Fibroblast of lung (primary cell): Measurements from ENCODE around the gene TMEM115. TPM values are rescaled to one million over a fixed set of nuclear protein-coding genes. Genes with fewer than 3 reads are reported as not detected.

Source experiments
- DNase-seq, 2 donors: peaks; one replicate each; pipeline versions ENCODE4 v3.0.0 to v3.0.0-alpha.2; 2010; ENCODE audit warnings: low read depth in 2 of 2
- H2AFZ ChIP-seq: 2 replicates; pipeline ENCODE4 v1.5.1; 2012; ENCODE audit warnings: low read length, control low read depth, inconsistent platforms
- H3K27ac ChIP-seq: 2 replicates; pipeline ENCODE4 v1.5.1; 2011; ENCODE audit warnings: low read length, control low read depth; ENCODE audit not compliant: insufficient read depth
- H3K27me3 ChIP-seq: 2 replicates; pipeline ENCODE4 v1.5.1; 2011; ENCODE audit warnings: mild to moderate bottlenecking, low read length; ENCODE audit not compliant: control insufficient read depth, insufficient read depth
- H3K36me3 ChIP-seq: 2 replicates; pipeline ENCODE4 v1.5.1; 2011; ENCODE audit warnings: low read length; ENCODE audit not compliant: control insufficient read depth, insufficient read depth
- H3K4me1 ChIP-seq: 2 replicates; pipeline ENCODE4 v1.5.1; 2011; ENCODE audit warnings: low read length; ENCODE audit not compliant: control insufficient read depth, insufficient read depth; ENCODE audit errors: extremely low read depth
- H3K4me2 ChIP-seq: 2 replicates; pipeline ENCODE4 v1.5.1; 2011; ENCODE audit warnings: low read length, control low read depth; ENCODE audit not compliant: insufficient read depth; ENCODE audit errors: extremely low read depth
- H3K4me3 ChIP-seq, 4 experiments: fragments of 200-600 bp in 1 of 4; sonication (generic) in 1 of 4; replicated peaks in 1 of 4; 2 replicates each; pipeline ENCODE4 v1.5.1; 2011 to 2016; ENCODE audit warnings: low read length in 4 of 4, low read depth in 3 of 4, mild to moderate bottlenecking in 3 of 4, control low read depth in 2 of 4, inconsistent platforms in 1 of 4, mixed read lengths in 1 of 4; ENCODE audit not compliant: insufficient read depth in 1 of 4; ENCODE audit errors: control extremely low read depth in 1 of 4
- H3K79me2 ChIP-seq: 2 replicates; pipeline ENCODE4 v1.5.1; 2012; ENCODE audit warnings: mild to moderate bottlenecking, low read length, inconsistent platforms; ENCODE audit not compliant: control insufficient read depth, insufficient read depth
- H3K9ac ChIP-seq: 2 replicates; pipeline ENCODE4 v1.5.1; 2011; ENCODE audit warnings: mild to moderate bottlenecking, low read length, control low read depth; ENCODE audit not compliant: insufficient read depth
- H3K9me3 ChIP-seq: 2 replicates; pipeline ENCODE4 v1.5.1; 2012; ENCODE audit warnings: low read depth, low read length; ENCODE audit not compliant: control insufficient read depth, insufficient read depth
- H4K20me1 ChIP-seq: 2 replicates; pipeline ENCODE4 v1.5.1; 2011; ENCODE audit warnings: low read length; ENCODE audit not compliant: control insufficient read depth, insufficient read depth; ENCODE audit errors: extremely low read depth
- EZH2 ChIP-seq: IDR thresholded peaks from 2 replicates; pipeline ENCODE4 v1.5.1; 2012; ENCODE audit warnings: low read length, control low read depth, mild to moderate bottlenecking; ENCODE audit errors: missing control alignments
- polyA plus RNA-seq, 2 donors: library from polyadenylated mRNA; depleted of rRNA in 1 of 2; stranded (reverse) in 1 of 2; unstranded in 1 of 2; fragments of >200 nt; gene quantifications; 2 replicates each; pipeline ENCODE4 v1.2.1, GENCODE V29; 2011 to 2012; ENCODE audit warnings: missing spikeins in 1 of 2
- total RNA-seq: library from RNA; depleted of rRNA; stranded (reverse); fragments of >200 nt; gene quantifications from 2 replicates; pipeline ENCODE4 v1.2.1, GENCODE V29; 2014
- TF ChIP-seq, protein P1 (sequence below), 2 donors: IDR thresholded peaks in 1 of 2; conservative IDR thresholded peaks in 1 of 2; 1 replicate in 1 of 2; 2 replicates in 1 of 2; pipeline ENCODE4 v1.5.1; 2011 to 2012; ENCODE audit warnings: low read length in 2 of 2, control low read depth in 1 of 2, inconsistent platforms in 1 of 2, low read depth in 1 of 2, mild to moderate bottlenecking in 1 of 2

The TMEM115 gene
- total and polyA plus RNA-seq, 2 donors (not counting 1 experiment from before 2014, with no cell fraction given), result 28.2 to 44.8 TPM

DNA sequence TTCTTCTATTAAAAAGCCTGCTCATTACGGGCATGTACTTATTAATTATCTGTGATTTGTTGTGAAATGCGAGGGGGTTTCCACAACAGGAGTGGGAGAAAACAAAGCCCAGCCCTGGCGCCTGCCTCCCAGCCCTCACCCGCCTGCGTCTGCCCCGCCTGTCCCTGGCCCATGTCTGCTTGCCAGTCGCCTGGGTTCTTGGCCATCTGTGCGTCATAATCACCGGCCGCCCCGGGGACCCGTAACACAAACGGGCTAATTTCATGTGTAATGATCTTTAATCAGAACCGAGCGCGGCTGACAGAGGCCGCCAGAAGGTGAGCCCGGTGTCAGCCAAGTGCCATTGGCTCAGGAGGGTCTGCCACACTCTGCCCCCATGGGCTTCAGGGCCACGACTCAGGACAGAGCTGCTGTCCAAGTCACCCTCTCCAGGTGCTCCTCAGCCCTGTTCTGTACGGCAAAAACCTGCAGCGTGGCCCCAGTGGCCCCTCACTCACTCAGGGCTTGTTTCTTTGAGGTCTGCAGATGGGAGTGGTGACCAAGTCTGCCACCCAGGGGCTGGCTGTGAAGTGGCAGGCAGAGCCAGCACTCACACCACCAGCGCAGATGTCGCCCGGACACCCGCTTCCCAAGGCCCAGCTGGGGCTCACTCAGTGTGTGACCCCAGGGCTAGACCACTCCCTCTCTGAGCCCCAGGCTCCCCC, 28.8 kb upstream of the TMEM115 start:
- DNase-seq, result no peak
- no peaks in the 10 kb centered on the region for H3K4me1 ChIP-seq
- no peak overlapping the region for H3K4me2 ChIP-seq
- H3K9me3 ChIP-seq, result no peaks in the 10 kb centered on the region
- H3K4me3 ChIP-seq, result no peak overlapping the region
- TF ChIP-seq EZH2, result no peak
- TF ChIP-seq, protein P1, sequence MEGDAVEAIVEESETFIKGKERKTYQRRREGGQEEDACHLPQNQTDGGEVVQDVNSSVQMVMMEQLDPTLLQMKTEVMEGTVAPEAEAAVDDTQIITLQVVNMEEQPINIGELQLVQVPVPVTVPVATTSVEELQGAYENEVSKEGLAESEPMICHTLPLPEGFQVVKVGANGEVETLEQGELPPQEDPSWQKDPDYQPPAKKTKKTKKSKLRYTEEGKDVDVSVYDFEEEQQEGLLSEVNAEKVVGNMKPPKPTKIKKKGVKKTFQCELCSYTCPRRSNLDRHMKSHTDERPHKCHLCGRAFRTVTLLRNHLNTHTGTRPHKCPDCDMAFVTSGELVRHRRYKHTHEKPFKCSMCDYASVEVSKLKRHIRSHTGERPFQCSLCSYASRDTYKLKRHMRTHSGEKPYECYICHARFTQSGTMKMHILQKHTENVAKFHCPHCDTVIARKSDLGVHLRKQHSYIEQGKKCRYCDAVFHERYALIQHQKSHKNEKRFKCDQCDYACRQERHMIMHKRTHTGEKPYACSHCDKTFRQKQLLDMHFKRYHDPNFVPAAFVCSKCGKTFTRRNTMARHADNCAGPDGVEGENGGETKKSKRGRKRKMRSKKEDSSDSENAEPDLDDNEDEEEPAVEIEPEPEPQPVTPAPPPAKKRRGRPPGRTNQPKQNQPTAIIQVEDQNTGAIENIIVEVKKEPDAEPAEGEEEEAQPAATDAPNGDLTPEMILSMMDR (conservative IDR thresholded peaks at IDR 0.05 in 1 of 2, IDR thresholded peaks at IDR 0.05 in 1 of 2; ENCODE audit: low read depth in 1 of 2, low read length in 2 of 2), result peak in 1 of 2 donors; percentile 25
- H3K27ac ChIP-seq, result no peak overlapping the region
- H4K20me1 ChIP-seq, result no peaks in the 10 kb centered on the region
- H3K79me2 ChIP-seq, result no peaks in the 10 kb centered on the region
- no peaks in the 10 kb centered on the region for H3K36me3 ChIP-seq
- H3K27me3 ChIP-seq, result no peaks in the 10 kb centered on the region
- no peak overlapping the region for H3K9ac ChIP-seq
- no peak overlapping the region for H2AFZ ChIP-seq

DNA sequence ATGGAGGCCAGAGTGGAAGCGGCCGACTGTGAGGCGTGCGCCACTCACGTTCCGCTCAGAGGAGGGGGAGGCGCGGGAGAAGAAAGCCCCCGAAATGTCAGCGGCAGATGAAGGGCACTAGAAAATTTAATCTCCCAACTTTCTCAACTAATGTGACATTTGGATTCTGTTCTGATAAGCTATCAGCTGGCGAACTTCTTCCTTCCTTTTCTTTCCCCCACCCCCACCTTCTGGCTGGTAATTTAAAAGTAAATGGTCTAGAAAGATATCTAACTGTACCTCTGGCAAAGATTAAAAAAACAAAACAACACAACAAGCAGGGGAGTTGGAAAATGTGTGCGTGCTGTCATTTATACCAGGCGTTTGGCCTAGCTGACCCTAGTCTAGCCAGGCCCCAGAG, 26.4 kb upstream of the TMEM115 start:
- Histone ChIP-seq H3K27ac (no peak overlapping the region), H3K9me3 (no peaks in the 10 kb centered on the region), H3K79me2 (no peaks in the 10 kb centered on the region), H3K36me3 (no peaks in the 10 kb centered on the region), H3K27me3 (no peaks in the 10 kb centered on the region), H3K4me3 (no peak overlapping the region), H3K9ac (no peak overlapping the region), H4K20me1 (no peaks in the 10 kb centered on the region), H3K4me1 (no peaks in the 10 kb centered on the region), H2AFZ (no peak overlapping the region), H3K4me2 (no peak overlapping the region)
- TF ChIP-seq, protein P1 (conservative IDR thresholded peaks at IDR 0.05 in 1 of 2, IDR thresholded peaks at IDR 0.05 in 1 of 2; ENCODE audit: low read depth in 1 of 2, low read length in 2 of 2), result no peak
- TF ChIP-seq EZH2, result no peak
- DNase-seq, result no peak

DNA sequence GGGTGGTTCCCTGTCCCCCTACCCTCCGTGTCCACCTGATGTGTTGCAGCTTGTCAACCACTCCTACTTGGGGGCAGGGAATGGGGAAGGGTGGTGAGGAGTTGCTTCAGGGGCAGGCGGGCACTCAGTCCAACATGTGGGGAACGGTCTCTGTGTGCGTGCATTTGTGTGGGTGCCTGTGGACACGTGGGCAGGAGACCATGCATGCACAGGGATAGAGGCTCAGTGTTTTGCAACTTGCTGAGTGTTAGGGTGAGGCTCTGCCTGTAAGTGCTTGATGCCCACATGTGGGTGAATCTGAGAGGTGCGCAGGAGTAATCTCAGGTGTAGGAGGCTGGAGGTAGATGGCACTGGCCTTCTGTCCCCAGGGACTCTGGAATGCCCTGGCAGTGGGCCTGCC, 24.4 kb upstream of the TMEM115 start:
- Histone ChIP-seq H3K4me2 (no peak overlapping the region), H3K4me3 (no peak overlapping the region), H3K4me1 (no peaks in the 10 kb centered on the region), H4K20me1 (no peaks in the 10 kb centered on the region), H3K36me3 (no peaks in the 10 kb centered on the region), H3K79me2 (no peaks in the 10 kb centered on the region), H3K27me3 (no peaks in the 10 kb centered on the region), H3K9ac (no peak overlapping the region), H3K9me3 (no peaks in the 10 kb centered on the region), H3K27ac (no peak overlapping the region), H2AFZ (no peak overlapping the region)
- no peak for DNase-seq
- no peak for TF ChIP-seq EZH2
- TF ChIP-seq, protein P1 (conservative IDR thresholded peaks at IDR 0.05 in 1 of 2, IDR thresholded peaks at IDR 0.05 in 1 of 2; ENCODE audit: low read depth in 1 of 2, low read length in 2 of 2), result no peak
